Gastrocnemius medialis (tissue), 4 donors: Measurements from ENCODE around the gene METTL4. TPM values are rescaled to one million over a fixed set of nuclear protein-coding genes. Genes with fewer than 3 reads are reported as not detected.

Experiments used
- ATAC-seq, 2 donors: fragments of 150-250 bp; one replicate each; pipeline ENCODE4 v1.9.1; 2016
- DNase-seq, 2 donors: peaks; one replicate each; pipeline ENCODE4 v3.0.0-alpha.2; 2019
- H3K27ac ChIP-seq, 4 donors: fragments of 200-600 bp; sonication (generic); 1 replicate in 1 of 4; 2 replicates in 3 of 4; pipeline ENCODE4 v1.5.1; 2016 to 2018; ENCODE audit warnings: mild to moderate bottlenecking in 2 of 4, moderate library complexity in 1 of 4
- H3K27me3 ChIP-seq, 3 donors: fragments of 200-600 bp; sonication (generic) in 2 of 3; 1 replicate in 1 of 3; 2 replicates in 2 of 3; pipeline versions ENCODE4 v1.5.1 to v1.6.0; 2016 to 2019; ENCODE audit warnings: mild to moderate bottlenecking in 1 of 3, moderate library complexity in 1 of 3
- H3K36me3 ChIP-seq, 2 donors: fragments of 200-600 bp; sonication (generic) in 1 of 2; one replicate each; pipeline ENCODE4 v1.5.1; 2017 to 2018
- H3K4me1 ChIP-seq, 2 donors: fragments of 200-600 bp; sonication (generic) in 1 of 2; one replicate each; pipeline ENCODE4 v1.5.1; 2016 to 2017; ENCODE audit warnings: mild to moderate bottlenecking in 2 of 2
- H3K4me3 ChIP-seq, 4 donors: fragments of 200-600 bp; sonication (generic) in 3 of 4; 1 replicate in 1 of 4; 2 replicates in 3 of 4; pipeline ENCODE4 v1.5.1; 2016 to 2019; ENCODE audit warnings: mild to moderate bottlenecking in 2 of 4
- H3K9me3 ChIP-seq, 3 donors: fragments of 200-600 bp; sonication (generic) in 2 of 3; 1 replicate in 1 of 3; 2 replicates in 2 of 3; pipeline ENCODE4 v1.5.1; 2016 to 2019
- CTCF ChIP-seq, 5 experiments: fragments of 450-650 bp in 3 of 5; fragments of 200-600 bp in 2 of 5; sonication (generic) in 2 of 5; IDR thresholded peaks in 4 of 5; conservative IDR thresholded peaks in 1 of 5; 1 replicate in 4 of 5; 2 replicates in 1 of 5; pipeline ENCODE4 v1.5.1; 2016 to 2019; ENCODE audit warnings: antibody characterized with exemption in 5 of 5, mild to moderate bottlenecking in 3 of 5, moderate library complexity in 3 of 5
- POLR2A ChIP-seq, 2 donors: fragments of 450-650 bp; IDR thresholded peaks; one replicate each; pipeline ENCODE4 v1.6.1; 2017; ENCODE audit warnings: antibody characterized with exemption in 2 of 2, mild to moderate bottlenecking in 2 of 2, moderate library complexity in 2 of 2
- in situ Hi-C, 4 donors: fragments of 200-750 bp; cut with MboI; loops; one replicate each; pipeline versions ENCODE4 v1.15.0 to v1.8.0; 2017; ENCODE audit warnings: low sequenced_read_pairs in 4 of 4
- intact Hi-C: fragments of 100-400 bp; cut with DNase I; formaldehyde crosslinking; loops from one replicate; pipeline ENCODE4 v1.15.1; 2023; ENCODE audit warnings: low total_unique reads
- total RNA-seq, 4 donors: library from RNA; depleted of rRNA; stranded (reverse); fragments of >200 nt; gene quantifications; one replicate each; pipeline versions ENCODE4 v1.1.0 to v1.2.3, GENCODE V29; 2016

The METTL4 gene
- total RNA-seq, 4 donors from 2014 or later: 1.4 to 2.9 (median 1.8) TPM

- in situ Hi-C loops: no loop called here
Observed at GRCh38 chr18:2610549-2610948, 39.2 kb upstream of the METTL4 start.

GRCh38 chr18:2609604-2610003, 38.3 kb upstream of the METTL4 start:
- DNase-seq (no peak), ATAC-seq (no peak)
- in situ Hi-C loops (no loop called here), intact Hi-C loops (no loop called here)
- no peaks in the 10 kb centered on the region for H3K36me3 ChIP-seq
- H3K4me1 ChIP-seq: no peaks in the 10 kb centered on the region
- H3K9me3 ChIP-seq: no peaks in the 10 kb centered on the region
- H3K27me3 ChIP-seq: no peaks in the 10 kb centered on the region
- TF ChIP-seq POLR2A (IDR thresholded peaks at IDR 0.05) (no peak), CTCF (IDR thresholded peaks at IDR 0.05 in 4 of 5, conservative IDR thresholded peaks at IDR 0.05 in 1 of 5) (no peak)
- no peak overlapping the region for H3K4me3 ChIP-seq
- no peak overlapping the region for H3K27ac ChIP-seq

More at GRCh38 chr18:2610549-2610948, 39.2 kb upstream of the METTL4 start:
- Histone ChIP-seq H3K4me1 (no peaks in the 10 kb centered on the region), H3K27ac (no peak overlapping the region), H3K9me3 (no peaks in the 10 kb centered on the region), H3K36me3 (no peaks in the 10 kb centered on the region), H3K27me3 (no peaks in the 10 kb centered on the region), H3K4me3 (no peak overlapping the region)
- DNase-seq (no peak), ATAC-seq (no peak)
- intact Hi-C loops: no loop called here
- TF ChIP-seq POLR2A (IDR thresholded peaks at IDR 0.05): no peak
- TF ChIP-seq CTCF (IDR thresholded peaks at IDR 0.05 in 4 of 5, conservative IDR thresholded peaks at IDR 0.05 in 1 of 5): no peak

- Histone ChIP-seq H3K9me3 (no peaks in the 10 kb centered on the region), H3K36me3 (no peaks in the 10 kb centered on the region), H3K4me1 (no peaks in the 10 kb centered on the region), H3K27ac (no peak overlapping the region), H3K27me3 (no peaks in the 10 kb centered on the region), H3K4me3 (no peak overlapping the region)
- TF ChIP-seq POLR2A (IDR thresholded peaks at IDR 0.05): no peak
- TF ChIP-seq CTCF (IDR thresholded peaks at IDR 0.05 in 4 of 5, conservative IDR thresholded peaks at IDR 0.05 in 1 of 5): no peak
- DNase-seq (no peak), ATAC-seq (no peak)
- intact Hi-C loops: no loop called here
- in situ Hi-C loops: no loop called here
Observed at GRCh38 chr18:2606335-2606734, 35.0 kb upstream of the METTL4 start.

- TF ChIP-seq POLR2A (IDR thresholded peaks at IDR 0.05): no peak
- TF ChIP-seq CTCF (IDR thresholded peaks at IDR 0.05 in 4 of 5, conservative IDR thresholded peaks at IDR 0.05 in 1 of 5): no peak
- ATAC-seq (no peak), DNase-seq (no peak)
- no peak overlapping the region for H3K4me3 ChIP-seq
- H3K36me3 ChIP-seq: no peaks in the 10 kb centered on the region
- intact Hi-C loops: no loop called here
- H3K27me3 ChIP-seq: no peaks in the 10 kb centered on the region
- in situ Hi-C loops: no loop called here
- H3K4me1 ChIP-seq: no peaks in the 10 kb centered on the region
- no peaks in the 10 kb centered on the region for H3K9me3 ChIP-seq
- H3K27ac ChIP-seq: no peak overlapping the region
Observed at GRCh38 chr18:2602844-2603243, 31.5 kb upstream of the METTL4 start.

GRCh38 chr18:2597639-2598038, 26.3 kb upstream of the METTL4 start:
- intact Hi-C loops (no loop called here), in situ Hi-C loops (no loop called here)
- H3K36me3 ChIP-seq: no peaks in the 10 kb centered on the region
- H3K4me1 ChIP-seq: no peaks in the 10 kb centered on the region
- no peak overlapping the region for H3K4me3 ChIP-seq
- TF ChIP-seq CTCF (IDR thresholded peaks at IDR 0.05 in 4 of 5, conservative IDR thresholded peaks at IDR 0.05 in 1 of 5) (no peak), POLR2A (IDR thresholded peaks at IDR 0.05) (no peak)
- no peak overlapping the region for H3K27ac ChIP-seq
- no peaks in the 10 kb centered on the region for H3K9me3 ChIP-seq
- H3K27me3 ChIP-seq: no peaks in the 10 kb centered on the region
- no peak for ATAC-seq
- DNase-seq: no peak
